Sigmoid colon (tissue), 3 donors: ENCODE results near the gene ING5.

ENCODE experiments used
- CTCF ChIP-seq, 4 experiments: fragments of 450-650 bp in 3 of 4; fragments of 200-600 bp in 1 of 4; IDR thresholded peaks; one replicate each; pipeline ENCODE4 v1.5.1; 2016 to 2019; ENCODE audit warnings: antibody characterized with exemption in 4 of 4, mild to moderate bottlenecking in 3 of 4, moderate library complexity in 2 of 4
- POLR2A ChIP-seq, 2 donors: fragments of 450-650 bp; IDR thresholded peaks; one replicate each; pipeline ENCODE4 v1.6.1; 2016; ENCODE audit warnings: antibody characterized with exemption in 2 of 2, mild to moderate bottlenecking in 2 of 2, moderate library complexity in 2 of 2

- TF ChIP-seq CTCF (IDR thresholded peaks at IDR 0.05) = no peak
- TF ChIP-seq POLR2A (IDR thresholded peaks at IDR 0.05) = no peak
Observed at GRCh38 chr2:241675885-241676284, 26.0 kb upstream of the ING5 start.
